Smooth muscle cell (in vitro differentiated cells): ENCODE measurements around the gene MAST4. TPM values are rescaled to one million over a fixed set of nuclear protein-coding genes. Genes with fewer than 3 reads are reported as not detected.

Source experiments
- DNase-seq: peaks from one replicate; lab custom pipeline; 2025; ENCODE audit not compliant: unreplicated experiment; lab: John Stamatoyannopoulos, UW
- H2AFZ ChIP-seq: fragments of 200-600 bp; sonication (generic); 2 replicates; pipeline ENCODE4 v1.6.0; 2016; ENCODE audit warnings: antibody characterized with exemption, low read depth, mild to moderate bottlenecking
- H3F3A ChIP-seq: fragments of 200-600 bp; sonication (generic); 2 replicates; pipeline ENCODE4 v1.6.0; 2017; ENCODE audit warnings: antibody characterized with exemption, low read depth
- H3K27ac ChIP-seq: fragments of 200-600 bp; sonication (generic); 2 replicates; pipeline ENCODE4 v1.5.1; 2016; ENCODE audit warnings: low read depth, mild to moderate bottlenecking
- H3K27me3 ChIP-seq: fragments of 200-600 bp; sonication (generic); 2 replicates; pipeline ENCODE4 v1.6.1; 2016; ENCODE audit warnings: low read depth, mild to moderate bottlenecking
- H3K36me3 ChIP-seq: fragments of 200-600 bp; sonication (generic); 2 replicates; pipeline ENCODE4 v1.5.1; 2016; ENCODE audit warnings: low read depth
- H3K4me1 ChIP-seq: fragments of 200-600 bp; sonication (generic); 2 replicates; pipeline ENCODE4 v1.5.1; 2016; ENCODE audit warnings: low read depth
- H3K4me2 ChIP-seq: fragments of 200-600 bp; sonication (generic); 2 replicates; pipeline ENCODE4 v1.6.0; 2016; ENCODE audit warnings: mild to moderate bottlenecking
- H3K4me3 ChIP-seq: fragments of 200-600 bp; sonication (generic); 2 replicates; pipeline ENCODE4 v1.5.1; 2016; ENCODE audit warnings: mild to moderate bottlenecking
- H3K79me2 ChIP-seq: fragments of 200-600 bp; sonication (generic); 2 replicates; pipeline ENCODE4 v1.6.0; 2016; ENCODE audit warnings: low read depth, mild to moderate bottlenecking
- H3K9ac ChIP-seq: fragments of 200-600 bp; sonication (generic); 2 replicates; pipeline ENCODE4 v1.6.0; 2016; ENCODE audit warnings: low read depth
- H3K9me3 ChIP-seq: fragments of 200-600 bp; sonication (generic); replicated peaks from 2 replicates; pipeline ENCODE4 v1.5.1; 2016; ENCODE audit warnings: low read depth
- H4K20me1 ChIP-seq: fragments of 200-600 bp; sonication (generic); 2 replicates; pipeline ENCODE4 v1.6.0; 2016; ENCODE audit warnings: low read depth
- CTCF ChIP-seq: fragments of 200-600 bp; sonication (generic); IDR thresholded peaks from 2 replicates; pipeline ENCODE4 v1.5.1; 2017; ENCODE audit warnings: borderline replicate concordance, mild to moderate bottlenecking, antibody characterized with exemption; ENCODE audit not compliant: insufficient read depth, poor library complexity, severe bottlenecking
- WGBS: methylation state at CpG from one replicate; pipeline ENCODE4 v1.1.7; 2016; ENCODE audit warnings: low lambda C conversion rate; 5-methylcytosine and 5-hydroxymethylcytosine counted together
- polyA plus RNA-seq: library from polyadenylated mRNA; unstranded; fragments of >200 nt; fragmentation: Nextera tagmentation; extraction: Ambion mirVana; gene quantifications from 2 replicates; pipeline ENCODE4 v1.2.1, GENCODE V29; 2016
- total RNA-seq: library from RNA; depleted of rRNA; stranded (reverse); fragments of >200 nt; gene quantifications from 2 replicates; pipeline ENCODE4 v1.2.3, GENCODE V29; 2014

Gene MAST4
- total and polyA plus RNA-seq, 2 experiments from 2014 or later, result 6.3 to 24.0 TPM

DNA sequence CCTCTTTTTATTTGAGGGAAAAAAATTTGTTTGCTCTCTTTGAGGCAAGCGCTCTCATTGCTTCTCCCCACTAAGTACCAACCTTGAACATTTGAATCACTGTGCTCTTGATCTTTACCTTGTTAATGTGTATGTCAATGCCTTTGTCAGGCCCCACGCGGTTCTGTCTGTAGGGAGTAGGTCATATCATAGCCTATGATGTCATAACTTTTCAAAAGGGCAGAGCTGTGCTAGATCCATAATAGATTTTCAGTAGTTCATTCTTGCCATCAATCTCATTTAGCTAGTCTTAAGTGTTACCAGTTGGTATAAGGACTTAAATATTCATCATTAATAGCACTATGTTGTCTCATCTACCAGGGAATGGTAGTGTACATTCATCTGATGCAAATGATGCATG is 56.6 kb downstream of the MAST4 start:
- H3K4me2 ChIP-seq, result no peak overlapping the region
- H3K36me3 ChIP-seq, result no peaks in the 10 kb centered on the region
- H2AFZ ChIP-seq, result no peak overlapping the region

DNA sequence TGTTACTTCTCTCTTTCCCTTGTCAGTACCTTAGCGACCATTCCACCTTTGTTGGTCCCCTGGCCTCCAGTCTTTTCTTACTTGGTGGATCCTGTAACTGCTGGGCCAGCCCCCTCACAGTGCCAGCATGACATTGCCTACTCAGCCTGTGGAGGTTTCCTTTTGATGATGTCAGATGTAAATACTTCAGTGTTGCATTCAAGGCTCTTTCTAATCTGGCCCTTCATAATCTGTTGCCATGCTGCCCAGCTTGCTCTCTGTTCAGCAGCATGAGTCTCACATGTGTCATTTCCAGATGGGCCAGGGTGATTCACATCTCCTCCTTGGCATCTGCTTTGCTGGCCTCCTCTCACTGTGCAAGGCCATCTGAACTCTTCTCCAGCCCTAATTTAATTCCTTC is 57.1 kb downstream of the MAST4 start:
- Histone ChIP-seq H3K4me1 (peaks cover 15% of the 10 kb centered on the region), H3K79me2 (no peaks in the 10 kb centered on the region), H4K20me1 (no peaks in the 10 kb centered on the region), H3K9me3 (no peaks in the 10 kb centered on the region), H3K9ac (no peak overlapping the region), H3K4me3 (no peak overlapping the region), H3K27ac (peak overlapping the region; percentile 61), H3K4me2 (peak overlapping the region; percentile 25), H3K27me3 (no peaks in the 10 kb centered on the region), H3F3A (no peaks in the 10 kb centered on the region), H3K36me3 (no peaks in the 10 kb centered on the region), H2AFZ (no peak overlapping the region)
- DNase-seq, result no peak
- TF ChIP-seq CTCF, result no peak
- WGBS, result 90% methylated on average over 1 of the region's 1 CpG

More for the DNA sequence above, 56.6 kb downstream of the MAST4 start:
- DNase-seq, result no peak
- Histone ChIP-seq H3K4me3 (no peak overlapping the region), H3K27me3 (no peaks in the 10 kb centered on the region), H3K79me2 (no peaks in the 10 kb centered on the region), H3K27ac (peak overlapping the region; percentile 51), H3K4me1 (peaks cover 15% of the 10 kb centered on the region), H3F3A (no peaks in the 10 kb centered on the region), H3K9ac (no peak overlapping the region), H3K9me3 (no peaks in the 10 kb centered on the region), H4K20me1 (no peaks in the 10 kb centered on the region)
- no peak for TF ChIP-seq CTCF
- WGBS, result 97% methylated on average over 3 of the region's 3 CpGs

DNA sequence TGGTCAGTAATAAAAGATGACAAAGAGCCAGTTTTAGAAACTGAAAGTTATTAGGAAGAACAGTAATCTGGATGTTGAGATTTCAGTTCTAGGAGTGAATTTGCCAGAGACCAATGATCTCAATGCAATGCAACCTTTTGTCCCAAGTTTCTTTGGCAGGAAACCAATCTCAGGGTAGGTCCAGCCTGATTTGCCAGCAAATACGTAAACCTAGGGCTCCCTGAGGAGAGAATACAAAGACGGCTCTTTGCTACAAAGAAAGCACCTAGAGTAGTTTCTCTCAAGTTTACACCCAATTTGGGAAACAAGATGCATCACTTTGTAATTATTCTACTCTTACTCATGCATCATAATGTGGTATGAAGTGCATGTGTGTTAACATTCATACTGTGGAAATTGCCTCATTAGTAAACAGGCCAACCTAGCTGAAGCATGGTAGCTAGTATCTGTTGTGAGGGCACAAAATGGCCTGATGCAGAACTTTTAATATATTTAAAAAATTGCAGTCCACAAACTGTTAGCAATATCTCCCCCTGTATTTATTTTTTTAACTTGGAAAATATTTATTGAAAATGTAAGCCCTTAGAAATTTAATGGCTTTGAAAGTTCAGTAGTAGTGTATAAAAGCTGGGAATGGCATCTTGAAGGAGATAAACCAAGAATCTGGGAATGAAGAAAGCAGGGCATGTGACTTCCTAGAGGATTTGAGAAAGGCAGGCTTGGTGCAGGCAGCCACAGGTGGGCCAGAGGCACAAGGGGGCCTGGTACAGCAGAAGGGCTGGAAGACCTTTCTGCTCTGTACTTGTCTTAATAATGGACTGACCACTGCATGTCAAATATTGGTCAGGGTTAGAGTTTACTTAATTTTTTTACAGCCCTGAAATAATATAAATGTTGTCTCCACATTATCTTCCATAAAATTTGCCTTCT is 59.5 kb downstream of the MAST4 start:
- H3K4me3 ChIP-seq, result no peak overlapping the region
- H3K4me1 ChIP-seq, result peaks cover 15% of the 10 kb centered on the region
- DNase-seq, result no peak
- no peaks in the 10 kb centered on the region for H3F3A ChIP-seq
- H2AFZ ChIP-seq, result no peak overlapping the region
- no peak overlapping the region for H3K27ac ChIP-seq
- no peak for TF ChIP-seq CTCF
- no peaks in the 10 kb centered on the region for H3K36me3 ChIP-seq
- no peaks in the 10 kb centered on the region for H3K79me2 ChIP-seq
- no peak overlapping the region for H3K9ac ChIP-seq
- 92% methylated on average over 2 of the region's 2 CpGs for WGBS
- H3K27me3 ChIP-seq, result no peaks in the 10 kb centered on the region
- H3K9me3 ChIP-seq, result no peaks in the 10 kb centered on the region
- no peak overlapping the region for H3K4me2 ChIP-seq
- no peaks in the 10 kb centered on the region for H4K20me1 ChIP-seq
